Measurements from ENCODE around the gene ASB7.

GRCh38 chr15:100570735-100571313 is 31.6 kb upstream of the ASB7 start:
- no peak for TF ChIP-seq CTCF (IDR thresholded peaks at IDR 0.05 in 8 of 11, conservative IDR thresholded peaks at IDR 0.05 in 3 of 11)
- no peak for TF ChIP-seq POLR2A (IDR thresholded peaks at IDR 0.05)
- no peak for TF ChIP-seq POLR2AphosphoS5 (IDR thresholded peaks at IDR 0.05)
